DND-41 (cell line): ENCODE measurements around the gene WDR88.

Experiments
- ATAC-seq: fragments of 200-7000 bp; cut with Tn5 transposase; 3 replicates; pipeline ENCODE4 v1.9.1; 2021; ENCODE audit warnings: low read depth; ENCODE audit not compliant: insufficient read depth
- DNase-seq: peaks from one replicate; pipeline ENCODE4 v3.0.0-alpha.2; 2020
- H2AFZ ChIP-seq: 2 replicates; pipeline ENCODE4 v1.6.0; 2012; ENCODE audit warnings: low read depth, low read length
- H3K27ac ChIP-seq: 2 replicates; pipeline ENCODE4 v1.5.1; 2012; ENCODE audit warnings: low read length, inconsistent platforms
- H3K27me3 ChIP-seq: fragments of 200-600 bp; sonication (generic); 2 replicates; pipeline ENCODE4 v1.6.0; 2012; ENCODE audit warnings: low read length, mild to moderate bottlenecking, inconsistent platforms; ENCODE audit not compliant: insufficient read depth, poor library complexity
- H3K36me3 ChIP-seq: 2 replicates; pipeline ENCODE4 v1.5.1; 2012; ENCODE audit warnings: low read length, inconsistent platforms; ENCODE audit not compliant: insufficient read depth
- H3K4me1 ChIP-seq: 2 replicates; pipeline ENCODE4 v1.5.1; 2012; ENCODE audit warnings: mild to moderate bottlenecking, low read length; ENCODE audit not compliant: insufficient read depth
- H3K4me2 ChIP-seq: 2 replicates; pipeline ENCODE4 v1.6.0; 2012; ENCODE audit warnings: mild to moderate bottlenecking, moderate library complexity, low read length, inconsistent platforms; ENCODE audit not compliant: insufficient read depth
- H3K4me3 ChIP-seq, 2 experiments: fragments of 200-600 bp in 1 of 2; shearing (Covaris generic) in 1 of 2; 2 replicates each; pipeline ENCODE4 v1.5.1; 2012 to 2016; ENCODE audit warnings: inconsistent platforms in 2 of 2, low read length in 2 of 2, mild to moderate bottlenecking in 2 of 2, low read depth in 1 of 2, moderate library complexity in 1 of 2
- H3K79me2 ChIP-seq: 2 replicates; pipeline ENCODE4 v1.6.0; 2012; ENCODE audit warnings: low read length, inconsistent platforms; ENCODE audit not compliant: insufficient read depth
- H3K9ac ChIP-seq: 2 replicates; pipeline ENCODE4 v1.6.0; 2012; ENCODE audit warnings: low read depth, mild to moderate bottlenecking, inconsistent platforms, low read length, moderate library complexity
- H3K9me3 ChIP-seq: 2 replicates; pipeline ENCODE4 v1.5.1; 2012; ENCODE audit warnings: low read length, moderate library complexity, mild to moderate bottlenecking, inconsistent platforms; ENCODE audit not compliant: insufficient read depth, severe bottlenecking
- H4K20me1 ChIP-seq: 2 replicates; pipeline ENCODE4 v1.6.0; 2012; ENCODE audit warnings: low read length; ENCODE audit not compliant: insufficient read depth
- CTCF ChIP-seq: IDR thresholded peaks from 2 replicates; pipeline ENCODE4 v1.5.1; 2012; ENCODE audit warnings: borderline replicate concordance, low read length, moderate library complexity, mild to moderate bottlenecking; ENCODE audit not compliant: poor library complexity, severe bottlenecking; ENCODE audit errors: extremely low read depth
- EZH2 ChIP-seq: IDR thresholded peaks from 3 replicates; pipeline ENCODE4 v1.6.1; 2012; ENCODE audit warnings: borderline replicate concordance, low read depth, mild to moderate bottlenecking, moderate library complexity, low read length, inconsistent platforms; ENCODE audit not compliant: severe bottlenecking

The WDR88 gene

DNA sequence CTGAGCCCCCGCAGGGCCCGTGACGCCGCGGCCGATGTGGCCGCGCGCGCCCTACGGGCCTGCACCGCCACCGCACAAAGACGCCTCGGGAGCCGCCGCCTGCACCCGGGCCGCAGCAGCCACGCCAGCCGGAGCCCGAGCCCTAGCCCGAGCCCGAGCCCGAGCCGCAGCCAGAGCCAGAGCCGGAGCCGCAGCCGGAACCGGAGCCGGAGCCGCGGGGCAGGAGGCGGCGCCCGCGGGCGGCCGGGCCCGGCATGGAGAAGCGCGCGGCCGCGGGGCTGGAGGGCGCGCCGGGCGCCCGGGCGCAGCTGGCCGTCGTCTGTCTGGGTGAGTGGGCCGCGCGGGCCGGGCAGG is 62.6 kb downstream of the WDR88 start:
- TF ChIP-seq CTCF = no peak
- no peak for TF ChIP-seq EZH2
- Histone ChIP-seq H3K79me2 (no peaks in the 10 kb centered on the region), H3K27me3 (no peaks in the 10 kb centered on the region), H4K20me1 (no peaks in the 10 kb centered on the region), H2AFZ (no peak overlapping the region), H3K27ac (no peak overlapping the region), H3K9me3 (no peaks in the 10 kb centered on the region), H3K4me1 (no peaks in the 10 kb centered on the region), H3K9ac (no peak overlapping the region), H3K36me3 (no peaks in the 10 kb centered on the region), H3K4me3 (no peak overlapping the region), H3K4me2 (no peak overlapping the region)
- DNase-seq (no peak), ATAC-seq (no peak)

GRCh38 chr19:33194886-33195644 is 63.2 kb downstream of the WDR88 start:
- no peak overlapping the region for H2AFZ ChIP-seq
- no peaks in the 10 kb centered on the region for H3K9me3 ChIP-seq
- H3K4me2 ChIP-seq = no peak overlapping the region
- no peak overlapping the region for H3K27ac ChIP-seq
- TF ChIP-seq CTCF = no peak
- no peak for TF ChIP-seq EZH2
- H3K4me3 ChIP-seq = no peak overlapping the region
- DNase-seq (no peak), ATAC-seq (no peak)
- no peaks in the 10 kb centered on the region for H3K36me3 ChIP-seq
- H3K79me2 ChIP-seq = no peaks in the 10 kb centered on the region
- H4K20me1 ChIP-seq = no peaks in the 10 kb centered on the region
- H3K9ac ChIP-seq = no peak overlapping the region
- H3K4me1 ChIP-seq = no peaks in the 10 kb centered on the region
- no peaks in the 10 kb centered on the region for H3K27me3 ChIP-seq

- Histone ChIP-seq H3K9ac (no peak overlapping the region), H3K9me3 (no peaks in the 10 kb centered on the region), H2AFZ (no peak overlapping the region), H3K79me2 (no peaks in the 10 kb centered on the region), H3K27me3 (no peaks in the 10 kb centered on the region), H3K4me1 (no peaks in the 10 kb centered on the region), H3K27ac (no peak overlapping the region), H3K36me3 (no peaks in the 10 kb centered on the region), H3K4me3 (no peak overlapping the region), H3K4me2 (no peak overlapping the region), H4K20me1 (no peaks in the 10 kb centered on the region)
- DNase-seq = no peak
- ATAC-seq = no peak
- TF ChIP-seq CTCF (no peak), EZH2 (no peak)
Measured at GRCh38 chr19:33195645-33196347, 63.9 kb downstream of the WDR88 start.
